Loucy (cell line): Measurements from ENCODE around the gene CYTH1.

ENCODE experiments used
- H2AFZ ChIP-seq: fragments of 200-600 bp; sonication (generic); 2 replicates; pipeline ENCODE4 v1.6.0; 2016; ENCODE audit warnings: antibody characterized with exemption, mild to moderate bottlenecking, low read length, moderate library complexity
- H3F3A ChIP-seq: fragments of 200-600 bp; 2 replicates; pipeline ENCODE4 v1.6.0; 2016; ENCODE audit warnings: antibody characterized with exemption, low read depth, mild to moderate bottlenecking
- H3K27me3 ChIP-seq: fragments of 200-600 bp; sonication (generic); 2 replicates; pipeline ENCODE4 v1.6.1; 2014; ENCODE audit warnings: low read length, mild to moderate bottlenecking; ENCODE audit not compliant: insufficient read depth, poor library complexity, severe bottlenecking
- H3K36me3 ChIP-seq: fragments of 200-600 bp; sonication (generic); 2 replicates; pipeline ENCODE4 v1.6.1; 2016; ENCODE audit warnings: low read length; ENCODE audit not compliant: insufficient read depth
- H3K4me1 ChIP-seq: fragments of 200-600 bp; sonication (generic); 2 replicates; pipeline ENCODE4 v1.5.1; 2014; ENCODE audit warnings: low read length, mild to moderate bottlenecking; ENCODE audit not compliant: insufficient read depth, poor library complexity, severe bottlenecking
- H3K4me2 ChIP-seq: fragments of 200-600 bp; sonication (generic); 2 replicates; pipeline ENCODE4 v1.6.0; 2014; ENCODE audit warnings: antibody characterized with exemption, low read length, low read depth, mild to moderate bottlenecking; ENCODE audit not compliant: poor library complexity, severe bottlenecking
- H3K4me3 ChIP-seq: fragments of 200-600 bp; sonication (generic); 2 replicates; pipeline ENCODE4 v1.5.1; 2014; ENCODE audit warnings: low read length, mild to moderate bottlenecking, mixed read lengths; ENCODE audit not compliant: poor library complexity, severe bottlenecking
- H3K79me2 ChIP-seq: fragments of 200-600 bp; sonication (generic); 2 replicates; pipeline ENCODE4 v1.6.1; 2014; ENCODE audit warnings: low read length; ENCODE audit not compliant: insufficient read depth
- H3K9ac ChIP-seq: fragments of 200-600 bp; sonication (generic); 2 replicates; pipeline ENCODE4 v1.6.0; 2014; ENCODE audit warnings: mild to moderate bottlenecking, low read depth, low read length, moderate library complexity; ENCODE audit not compliant: poor library complexity, severe bottlenecking
- H3K9me2 ChIP-seq: fragments of 200-600 bp; sonication (generic); replicated peaks from 2 replicates; pipeline ENCODE4 v1.6.1; 2016; ENCODE audit warnings: low read depth, low read length, mixed read lengths
- H3K9me3 ChIP-seq: fragments of 200-600 bp; sonication (generic); 2 replicates; pipeline ENCODE4 v1.6.1; 2014; ENCODE audit warnings: mild to moderate bottlenecking, antibody characterized with exemption, low read length, low read depth; ENCODE audit not compliant: insufficient read depth
- H4K20me1 ChIP-seq: fragments of 200-600 bp; sonication (generic); 2 replicates; pipeline ENCODE4 v1.6.0; 2014; ENCODE audit warnings: antibody characterized with exemption, low read length, mild to moderate bottlenecking; ENCODE audit not compliant: insufficient read depth, poor library complexity, severe bottlenecking
- CTCF ChIP-seq: fragments of 200-600 bp; sonication (generic); conservative IDR thresholded peaks from 2 replicates; pipeline ENCODE4 v1.5.1; 2014; ENCODE audit warnings: mild to moderate bottlenecking, antibody characterized with exemption, low read length
- EZH2phosphoT487 ChIP-seq: fragments of 200-600 bp; IDR thresholded peaks from 2 replicates; pipeline ENCODE4 v1.6.1; 2018; ENCODE audit warnings: antibody characterized with exemption, mild to moderate bottlenecking, moderate library complexity, borderline replicate concordance

CYTH1 gene

DNA sequence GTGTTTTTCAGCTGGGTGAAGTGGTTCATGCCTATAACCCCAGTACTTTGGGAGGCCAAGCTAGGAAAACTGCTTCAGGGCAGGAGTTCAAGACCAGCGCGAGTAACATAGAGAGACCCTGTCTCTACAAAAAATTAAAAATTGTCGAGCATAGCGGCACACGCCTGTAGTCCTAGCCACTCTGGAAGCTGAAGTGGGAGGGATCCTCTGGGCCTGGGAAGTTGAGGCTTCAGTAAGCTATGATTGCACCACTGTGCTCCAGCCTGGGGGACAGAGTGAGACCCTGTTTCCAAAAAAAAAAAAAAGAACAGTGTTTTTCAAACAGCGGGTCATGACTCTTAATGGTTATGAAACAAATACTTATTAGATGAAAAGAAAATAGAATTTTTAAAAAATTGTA lies 2.3 kb upstream of the CYTH1 start:
- Histone ChIP-seq H2AFZ (no peak overlapping the region), H3K79me2 (peaks cover 26% of the 10 kb centered on the region), H3K4me3 (no peak overlapping the region), H3K9me3 (no peaks in the 10 kb centered on the region), H3K4me1 (peaks cover 15% of the 10 kb centered on the region), H3K27me3 (peaks cover 7% of the 10 kb centered on the region), H3K4me2 (no peak overlapping the region), H3K36me3 (no peaks in the 10 kb centered on the region), H3K9me2 (no peaks in the 10 kb centered on the region), H3K9ac (no peak overlapping the region), H4K20me1 (peaks cover 13% of the 10 kb centered on the region), H3F3A (no peaks in the 10 kb centered on the region)
- TF ChIP-seq CTCF, result no peak
- TF ChIP-seq EZH2phosphoT487, result no peak

DNA sequence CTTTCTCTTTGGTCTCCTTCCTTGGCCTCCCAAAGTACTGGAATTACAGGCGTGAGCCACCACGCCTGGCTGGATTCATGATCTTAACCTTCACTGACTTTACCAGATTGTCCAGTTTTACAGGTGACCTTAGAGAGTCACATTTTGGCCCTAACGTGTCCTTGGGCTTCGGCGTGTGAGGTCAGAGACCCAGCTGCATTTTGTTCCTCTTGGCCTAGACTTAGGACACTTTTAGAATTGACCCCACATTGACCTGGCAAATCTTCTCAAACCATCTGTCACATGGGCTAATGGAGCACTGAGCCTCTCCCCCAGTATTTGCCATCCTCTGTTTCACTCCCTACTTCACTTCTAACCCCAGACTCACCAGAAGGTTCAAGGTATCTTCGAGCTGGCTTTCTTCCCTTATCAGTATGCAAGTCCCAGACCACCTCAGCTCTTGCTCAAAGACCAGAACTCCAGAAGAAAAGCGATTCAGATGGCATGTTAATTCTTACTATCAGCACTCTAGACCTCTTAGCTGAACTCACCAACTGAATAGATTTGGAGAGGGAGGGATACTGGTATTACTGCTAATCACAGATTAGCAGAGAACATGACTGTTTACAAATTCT lies 1.7 kb upstream of the CYTH1 start:
- H3K4me3 ChIP-seq, result no peak overlapping the region
- H3K27me3 ChIP-seq, result peaks cover 7% of the 10 kb centered on the region
- no peaks in the 10 kb centered on the region for H3K9me2 ChIP-seq
- H3K9ac ChIP-seq, result no peak overlapping the region
- H2AFZ ChIP-seq, result no peak overlapping the region
- TF ChIP-seq CTCF (no peak), EZH2phosphoT487 (no peak)
- peaks cover 14% of the 10 kb centered on the region for H4K20me1 ChIP-seq
- no peak overlapping the region for H3K4me2 ChIP-seq
- H3K9me3 ChIP-seq, result no peaks in the 10 kb centered on the region
- no peaks in the 10 kb centered on the region for H3F3A ChIP-seq
- no peaks in the 10 kb centered on the region for H3K36me3 ChIP-seq
- peaks cover 32% of the 10 kb centered on the region for H3K79me2 ChIP-seq
- H3K4me1 ChIP-seq, result peaks cover 18% of the 10 kb centered on the region

DNA sequence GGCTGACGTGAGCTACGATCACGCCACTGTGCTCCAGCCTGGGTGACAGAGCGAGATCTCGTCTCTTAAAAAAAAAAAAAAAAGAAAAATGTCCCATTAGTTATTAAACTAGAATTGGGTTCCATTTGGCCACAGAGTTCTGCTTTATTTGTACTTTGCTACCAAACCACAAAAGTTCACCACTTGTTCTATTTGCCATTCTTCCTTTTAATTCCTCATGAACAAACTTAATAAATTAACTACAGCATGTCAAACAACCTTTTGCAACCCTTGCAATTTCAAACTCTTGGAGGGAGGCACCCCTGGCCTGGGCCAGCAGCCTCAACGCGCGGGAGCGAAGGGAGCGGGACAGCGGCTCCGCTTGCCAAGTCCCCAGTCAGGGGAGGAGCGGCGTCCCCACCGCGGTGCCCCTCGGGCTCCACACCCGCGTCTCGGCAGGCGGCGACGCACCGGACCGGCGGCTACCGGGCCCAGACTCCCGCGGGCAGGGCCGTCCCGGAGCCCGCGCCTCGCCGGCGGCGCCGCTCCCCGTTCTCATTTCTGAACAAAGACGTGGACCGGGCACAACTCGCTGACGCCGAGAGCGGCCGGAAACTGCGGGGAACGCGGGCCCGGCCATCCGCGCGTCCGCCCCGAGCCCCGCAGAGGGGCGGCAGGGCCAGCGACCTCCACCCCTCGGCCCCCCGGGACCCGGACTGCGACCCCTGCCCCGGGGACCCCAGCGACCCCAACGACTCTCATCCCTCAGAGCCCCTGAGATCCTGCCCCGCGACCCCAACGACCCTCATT lies 775 bp downstream of the CYTH1 start:
- peak overlapping the region; percentile 80 for H3K4me2 ChIP-seq
- TF ChIP-seq EZH2phosphoT487, result no peak
- no peak for TF ChIP-seq CTCF
- 0 out of 2 replicates have a peak overlapping the region, but pooled peaks have one; percentile 1 for H2AFZ ChIP-seq
- no peaks in the 10 kb centered on the region for H3K36me3 ChIP-seq
- H3K27me3 ChIP-seq, result peaks cover 7% of the 10 kb centered on the region
- H3K79me2 ChIP-seq, result peaks cover 54% of the 10 kb centered on the region
- peaks cover 17% of the 10 kb centered on the region for H4K20me1 ChIP-seq
- no peaks in the 10 kb centered on the region for H3K9me3 ChIP-seq
- H3K9ac ChIP-seq, result peak overlapping the region; percentile 80
- no peaks in the 10 kb centered on the region for H3K9me2 ChIP-seq
- peaks cover 26% of the 10 kb centered on the region for H3K4me1 ChIP-seq
- H3F3A ChIP-seq, result no peaks in the 10 kb centered on the region
- H3K4me3 ChIP-seq, result peak overlapping the region; percentile 79
